Mucosa of rectum (tissue), 2 donors: ENCODE measurements around the gene CYFIP2.

ENCODE experiments used
- H3K27ac ChIP-seq, 2 donors: one replicate each; pipeline ENCODE4 v1.7.0; 2013; ENCODE audit warnings: inconsistent platforms in 2 of 2, low read depth in 2 of 2, low read length in 2 of 2
- H3K27me3 ChIP-seq, 2 donors: one replicate each; pipeline ENCODE4 v1.7.0; 2013; ENCODE audit warnings: low read length in 2 of 2; ENCODE audit not compliant: control insufficient read depth in 2 of 2, insufficient read depth in 2 of 2
- H3K36me3 ChIP-seq, 2 donors: one replicate each; pipeline ENCODE4 v1.7.0; 2013; ENCODE audit warnings: low read length in 2 of 2; ENCODE audit not compliant: control insufficient read depth in 2 of 2, insufficient read depth in 2 of 2
- H3K4me1 ChIP-seq, 2 donors: one replicate each; pipeline ENCODE4 v1.7.0; 2013; ENCODE audit warnings: low read length in 2 of 2, mild to moderate bottlenecking in 1 of 2; ENCODE audit not compliant: control insufficient read depth in 2 of 2, insufficient read depth in 2 of 2
- H3K4me3 ChIP-seq, 2 donors: one replicate each; pipeline ENCODE4 v1.7.0; 2013; ENCODE audit warnings: low read length in 2 of 2
- H3K9ac ChIP-seq, 2 donors: one replicate each; pipeline ENCODE4 v1.7.0; 2013; ENCODE audit warnings: low read length in 2 of 2, low read depth in 1 of 2, mild to moderate bottlenecking in 1 of 2
- H3K9me3 ChIP-seq, 2 donors: one replicate each; pipeline ENCODE4 v1.7.0; 2013; ENCODE audit warnings: low read length in 2 of 2; ENCODE audit not compliant: control insufficient read depth in 2 of 2
- donor health status: healthy.
- donor health status: Normal muscosa, but diverticular disease.

Gene CYFIP2

DNA sequence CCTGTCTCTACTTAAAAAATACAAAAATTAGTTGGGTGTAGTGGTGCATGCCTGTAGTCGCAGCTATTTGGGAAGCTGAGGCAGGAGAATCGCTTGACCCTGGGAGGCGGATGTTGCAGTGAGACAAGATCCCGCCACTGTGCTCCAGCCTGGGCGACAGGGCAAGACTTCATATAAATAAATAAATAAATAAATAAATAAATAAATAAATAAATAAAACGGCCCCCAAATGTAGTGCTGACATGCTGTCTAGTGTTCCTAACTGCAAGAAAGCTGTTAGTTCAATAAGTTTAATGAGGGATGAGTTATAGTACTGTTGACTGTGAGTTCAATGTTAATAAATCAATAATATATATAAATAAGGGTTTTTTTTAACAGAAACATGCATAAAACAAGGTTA lies 7.5 kb upstream of the CYFIP2 start:
- no peak overlapping the region for H3K9ac ChIP-seq
- no peaks in the 10 kb centered on the region for H3K9me3 ChIP-seq
- no peak overlapping the region for H3K27ac ChIP-seq
- peaks cover 0 to 3% of the 10 kb centered on the region in 2 donors for H3K4me1 ChIP-seq
- no peaks in the 10 kb centered on the region for H3K36me3 ChIP-seq
- no peak overlapping the region for H3K4me3 ChIP-seq
- no peaks in the 10 kb centered on the region for H3K27me3 ChIP-seq

DNA sequence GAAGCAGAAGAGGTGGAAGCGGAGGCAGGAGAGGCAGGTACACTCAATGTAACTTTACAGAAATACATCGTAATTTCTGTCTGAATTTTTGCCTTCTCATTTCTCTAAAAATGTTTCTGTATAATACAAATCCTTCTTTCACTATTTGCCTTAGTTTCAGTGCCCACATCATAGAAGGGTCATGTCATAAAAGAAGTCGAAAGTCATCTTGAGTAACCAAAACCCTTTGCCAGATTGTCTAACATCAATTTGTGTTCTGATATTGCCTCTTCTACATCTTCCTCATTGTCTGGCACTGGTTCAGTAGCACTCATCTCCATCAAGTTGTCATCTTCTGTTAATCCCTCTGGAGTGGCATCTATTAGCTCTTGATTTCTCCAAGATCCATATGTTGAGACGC lies 6.2 kb upstream of the CYFIP2 start:
- no peak overlapping the region for H3K27ac ChIP-seq
- H3K4me1 ChIP-seq: peaks cover 0 to 3% of the 10 kb centered on the region in 2 donors
- no peak overlapping the region for H3K9ac ChIP-seq
- H3K27me3 ChIP-seq: no peaks in the 10 kb centered on the region
- H3K9me3 ChIP-seq: no peaks in the 10 kb centered on the region
- H3K36me3 ChIP-seq: no peaks in the 10 kb centered on the region
- no peak overlapping the region for H3K4me3 ChIP-seq

DNA sequence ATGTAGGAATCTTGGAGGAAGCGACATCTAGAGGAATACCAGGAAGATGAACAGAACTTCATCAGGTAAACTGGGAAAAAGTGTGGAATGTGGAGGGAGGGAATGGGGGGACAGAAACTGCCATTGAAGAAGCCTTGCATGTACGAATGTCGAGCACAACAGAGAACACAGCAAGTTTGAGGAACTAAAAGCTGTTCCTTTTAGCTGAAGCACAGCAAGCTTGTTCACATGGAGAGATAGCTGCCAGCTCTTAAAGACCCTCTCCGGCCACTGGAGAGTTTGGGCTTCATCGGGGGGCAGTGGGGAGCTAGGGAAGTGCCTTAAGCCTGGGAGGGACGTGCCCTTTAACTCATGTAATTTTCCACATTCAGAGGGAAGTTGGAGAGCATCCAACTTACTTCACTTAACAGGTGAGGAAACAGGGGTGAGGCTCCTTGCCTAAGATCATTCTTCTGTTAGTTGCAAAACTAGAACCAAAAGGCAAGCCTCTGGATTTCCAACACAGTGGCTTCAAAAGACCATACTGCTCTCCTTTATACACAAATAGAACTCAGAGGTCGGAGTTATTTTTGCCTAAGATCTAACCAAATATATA lies 2.3 kb upstream of the CYFIP2 start:
- no peak overlapping the region for H3K4me3 ChIP-seq
- H3K27ac ChIP-seq: peak overlapping the region in 1 of 2 donors; percentile 6
- peaks cover 5 to 16% of the 10 kb centered on the region in 2 donors for H3K4me1 ChIP-seq
- no peak overlapping the region for H3K9ac ChIP-seq
- H3K36me3 ChIP-seq: no peaks in the 10 kb centered on the region
- H3K9me3 ChIP-seq: no peaks in the 10 kb centered on the region
- H3K27me3 ChIP-seq: peaks cover 0 to 4% of the 10 kb centered on the region in 2 donors

DNA sequence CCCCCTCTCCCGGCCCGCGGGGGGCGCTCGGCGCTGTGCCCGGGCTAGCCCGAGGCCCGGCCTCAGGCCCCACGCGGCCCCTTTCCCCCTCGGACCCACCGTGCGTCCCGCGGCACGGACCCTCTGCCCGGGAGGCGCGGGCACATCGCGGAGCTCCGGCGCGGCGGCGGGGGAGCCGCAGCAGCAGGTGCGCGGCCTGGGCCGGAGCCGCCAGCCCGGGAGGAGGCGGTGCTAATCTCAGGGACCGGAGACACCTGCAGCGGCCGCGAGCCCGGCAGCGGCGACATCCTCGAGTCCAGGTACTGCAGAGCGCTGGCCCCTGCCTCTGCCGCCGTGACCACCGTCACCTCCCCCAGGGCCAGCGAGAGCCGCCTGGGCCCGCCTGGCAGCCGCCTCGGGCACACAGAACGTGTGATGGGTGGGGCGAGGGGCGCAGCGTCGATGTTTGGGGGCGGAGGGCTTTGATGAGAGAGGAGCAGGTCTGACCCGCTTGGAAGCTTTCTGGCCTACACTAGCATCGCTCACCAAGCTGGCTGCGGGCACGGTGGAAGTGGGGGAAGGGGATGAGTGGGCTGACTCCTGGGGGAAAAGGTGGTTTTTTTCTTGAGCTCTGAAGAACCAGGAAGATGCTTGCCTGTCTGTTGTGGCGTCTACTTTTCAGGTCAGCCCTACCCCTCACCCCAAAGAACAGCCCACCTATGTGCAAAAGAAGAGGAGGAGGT lies 524 bp downstream of the CYFIP2 start:
- Histone ChIP-seq H3K36me3 (no peaks in the 10 kb centered on the region), H3K27me3 (peaks cover 0 to 4% of the 10 kb centered on the region in 2 donors), H3K4me3 (peak overlapping the region; percentile 69 to 74), H3K27ac (peak overlapping the region; percentile 43 to 79), H3K4me1 (peaks cover 5 to 23% of the 10 kb centered on the region in 2 donors), H3K9ac (peak overlapping the region; percentile 52 to 63), H3K9me3 (no peaks in the 10 kb centered on the region)

DNA sequence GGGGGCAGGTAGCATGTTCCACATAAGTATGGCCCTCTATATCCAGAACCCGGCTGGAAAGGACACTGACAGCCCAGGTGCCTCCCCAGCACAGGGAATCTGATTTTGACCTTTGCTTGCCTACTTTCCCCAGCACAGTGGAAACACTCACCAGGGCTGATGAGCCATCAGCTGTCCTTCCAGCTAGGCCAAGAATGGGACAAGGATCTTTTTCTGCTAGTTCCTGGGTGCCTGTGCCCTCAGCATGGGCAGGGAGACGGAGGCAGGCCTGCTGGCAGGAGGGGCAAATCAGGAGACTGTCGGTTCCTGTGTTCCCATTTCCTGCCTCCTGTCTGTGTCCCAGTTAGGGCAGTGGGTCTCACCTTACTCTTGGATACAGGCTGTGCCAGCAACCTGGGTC lies 1.1 kb downstream of the CYFIP2 start:
- peaks cover 5 to 23% of the 10 kb centered on the region in 2 donors for H3K4me1 ChIP-seq
- peak overlapping the region; percentile 43 to 79 for H3K27ac ChIP-seq
- peaks cover 0 to 4% of the 10 kb centered on the region in 2 donors for H3K27me3 ChIP-seq
- no peaks in the 10 kb centered on the region for H3K36me3 ChIP-seq
- peak overlapping the region; percentile 69 to 74 for H3K4me3 ChIP-seq
- peak overlapping the region in 1 of 2 donors; percentile 44 for H3K9ac ChIP-seq
- H3K9me3 ChIP-seq: no peaks in the 10 kb centered on the region

DNA sequence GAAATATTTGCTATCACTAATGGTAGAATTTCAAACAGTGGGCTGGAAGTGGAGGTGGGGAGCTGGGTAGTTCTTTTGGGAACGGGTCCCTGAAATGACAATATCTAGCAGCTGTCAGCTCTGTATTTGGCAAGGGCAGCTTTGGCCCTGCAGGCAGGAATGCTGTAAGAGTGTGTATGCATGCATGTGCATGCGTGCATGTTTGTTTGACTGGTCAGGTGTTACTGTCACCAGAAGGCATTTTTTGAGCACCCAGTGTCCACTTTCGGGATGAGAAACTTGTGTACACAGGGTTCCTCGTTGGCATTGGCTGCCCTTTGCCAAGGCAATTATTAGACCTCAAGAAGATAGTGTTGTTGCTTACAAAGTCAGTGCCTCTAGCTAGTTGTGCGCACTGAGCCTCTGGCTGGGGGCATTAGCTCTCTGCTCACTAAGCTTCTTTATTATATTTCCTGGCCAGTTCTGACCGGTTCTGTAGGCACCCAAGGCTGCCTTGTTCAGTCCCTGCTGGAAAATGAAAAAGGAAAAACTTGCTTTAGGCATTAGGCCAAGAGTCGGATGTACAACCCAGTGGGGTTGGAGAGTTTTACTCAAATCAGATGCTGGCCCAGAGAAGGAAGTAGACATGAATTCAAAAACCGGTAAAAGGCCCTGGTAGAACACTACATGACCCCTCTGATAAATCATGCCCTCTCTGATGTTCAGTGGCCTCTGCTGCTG lies 2.0 kb downstream of the CYFIP2 start:
- Histone ChIP-seq H3K4me1 (peaks cover 5 to 23% of the 10 kb centered on the region in 2 donors), H3K36me3 (no peaks in the 10 kb centered on the region), H3K9me3 (no peaks in the 10 kb centered on the region), H3K4me3 (peak overlapping the region in 1 of 2 donors; percentile 49), H3K9ac (no peak overlapping the region), H3K27ac (no peak overlapping the region), H3K27me3 (peaks cover 0 to 4% of the 10 kb centered on the region in 2 donors)

DNA sequence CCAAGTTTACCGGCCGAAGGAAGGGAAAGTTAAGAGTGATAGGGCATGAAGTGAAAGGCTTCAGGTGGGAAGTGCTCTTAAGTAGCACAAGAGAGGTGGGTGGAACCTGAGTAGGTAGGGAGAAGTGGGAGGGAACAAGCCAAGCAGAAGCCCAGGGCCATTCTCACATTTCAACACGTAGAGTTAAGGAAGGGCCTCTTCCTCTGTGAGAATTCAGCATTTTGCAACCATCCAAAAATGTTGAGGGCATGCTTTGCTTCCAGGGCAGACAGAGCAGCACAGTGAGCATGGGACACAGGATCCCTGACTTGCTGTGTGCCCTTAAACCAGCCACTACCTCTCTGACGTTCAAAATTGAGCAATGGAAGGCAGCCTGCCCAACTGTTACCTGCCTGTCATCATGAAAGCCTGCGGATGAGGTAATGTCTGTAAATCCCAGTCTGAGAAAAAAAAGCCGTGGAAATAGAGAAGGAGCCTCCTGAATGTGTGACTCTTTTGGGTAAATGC lies 3.3 kb downstream of the CYFIP2 start:
- peak overlapping the region in 1 of 2 donors; percentile 34 for H3K27ac ChIP-seq
- peak overlapping the region in 1 of 2 donors; percentile 3 for H3K4me3 ChIP-seq
- no peaks in the 10 kb centered on the region for H3K9me3 ChIP-seq
- no peak overlapping the region for H3K9ac ChIP-seq
- peaks cover 5 to 20% of the 10 kb centered on the region in 2 donors for H3K4me1 ChIP-seq
- peaks cover 0 to 4% of the 10 kb centered on the region in 2 donors for H3K27me3 ChIP-seq
- H3K36me3 ChIP-seq: no peaks in the 10 kb centered on the region

DNA sequence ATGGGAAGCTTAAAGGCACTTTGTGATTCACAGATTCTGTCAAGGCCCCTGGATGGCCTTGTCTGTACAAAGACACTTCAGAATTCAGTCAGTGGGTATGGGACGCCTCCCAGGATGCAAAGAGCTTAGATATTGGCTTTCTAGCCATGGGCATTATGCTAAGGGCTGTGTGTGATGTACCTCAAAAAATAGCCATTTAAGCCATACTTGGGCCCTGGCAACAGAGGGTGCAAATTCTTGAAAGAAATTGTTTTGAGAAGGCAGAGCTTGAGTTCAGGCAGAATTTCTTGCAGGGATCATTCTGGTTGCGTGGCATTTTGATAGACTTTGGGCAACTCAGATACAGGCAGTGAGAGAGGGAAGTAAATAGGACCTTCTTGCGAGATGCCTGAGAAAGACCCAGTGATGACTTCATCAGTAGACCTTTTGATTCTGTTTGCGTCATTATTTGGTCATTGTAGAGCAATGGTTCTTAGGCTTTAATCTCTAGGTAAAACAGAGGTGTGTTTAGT lies 3.9 kb downstream of the CYFIP2 start:
- H3K27me3 ChIP-seq: peaks cover 0 to 4% of the 10 kb centered on the region in 2 donors
- no peak overlapping the region for H3K4me3 ChIP-seq
- H3K36me3 ChIP-seq: no peaks in the 10 kb centered on the region
- H3K9ac ChIP-seq: no peak overlapping the region
- H3K4me1 ChIP-seq: peaks cover 5 to 20% of the 10 kb centered on the region in 2 donors
- peak overlapping the region in 1 of 2 donors; percentile 33 for H3K27ac ChIP-seq
- H3K9me3 ChIP-seq: no peaks in the 10 kb centered on the region

DNA sequence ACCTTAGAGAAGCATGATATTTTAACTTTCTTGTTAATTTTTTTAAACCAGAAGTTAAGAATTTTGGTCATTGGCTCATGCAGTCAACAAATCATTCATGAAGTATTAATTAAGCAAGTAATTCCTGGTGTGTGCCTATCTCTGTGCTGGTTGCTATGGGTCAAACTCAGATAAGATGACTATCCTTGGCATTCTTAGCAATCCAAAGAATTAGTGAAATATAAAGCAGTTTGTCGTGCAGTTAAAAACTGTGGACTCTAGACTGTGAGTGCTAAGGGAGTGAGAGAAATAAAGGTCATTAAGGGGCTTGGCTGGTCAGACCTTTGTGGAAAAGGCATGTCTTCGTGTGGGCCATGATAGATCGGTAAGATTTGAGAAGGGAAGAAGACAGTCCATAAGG lies 4.8 kb downstream of the CYFIP2 start:
- peaks cover 0 to 4% of the 10 kb centered on the region in 2 donors for H3K27me3 ChIP-seq
- H3K36me3 ChIP-seq: no peaks in the 10 kb centered on the region
- no peaks in the 10 kb centered on the region for H3K9me3 ChIP-seq
- no peak overlapping the region for H3K4me3 ChIP-seq
- H3K9ac ChIP-seq: no peak overlapping the region
- peaks cover 0 to 16% of the 10 kb centered on the region in 2 donors for H3K4me1 ChIP-seq
- peak overlapping the region in 1 of 2 donors; percentile 84 for H3K27ac ChIP-seq
